Measurements from ENCODE around the gene BPIFB4. TPM values are rescaled to one million over a fixed set of nuclear protein-coding genes. Genes with fewer than 3 reads are reported as not detected.
"Not testable (repeated sequence)": the region's sequence is repeated elsewhere in the genome, so short reads cannot be mapped to it uniquely, and the experiment has no call there.

BPIFB4 gene
- not detected for total RNA-seq

DNA sequence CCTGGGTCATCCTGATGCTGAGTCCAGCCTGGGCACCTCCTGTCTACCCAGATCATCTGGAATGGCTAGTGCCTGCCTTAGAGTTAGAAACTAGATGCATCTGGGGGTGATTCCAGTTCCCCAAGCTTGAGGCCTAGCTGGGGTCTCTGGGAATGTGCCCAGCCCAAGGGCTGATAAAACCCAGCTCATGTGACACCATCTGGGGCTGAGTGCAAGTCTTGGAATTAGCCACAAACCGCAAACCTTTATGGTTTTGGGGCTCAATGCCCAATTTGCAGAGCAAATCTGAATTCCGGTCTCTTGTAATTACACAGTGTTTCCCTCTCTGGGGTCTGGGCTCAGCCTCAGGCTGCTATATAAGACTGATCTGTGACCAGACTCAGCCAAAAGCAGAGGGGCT is at the start of gene BPIFB4:
Gene BPIFB4 (plus strand): TSS at position 385 of the 400 bp plus-strand sequence. CDS start 1,884 bp downstream, outside the sequence.
- ATAC-seq (replicated peaks), result no peak
- H3K9me3 Mint-ChIP-seq, result no peaks in the 10 kb centered on the region
- no peak within 1 kb of the TSS for H3K27ac Mint-ChIP-seq
- no peaks in the 10 kb centered on the region for H3K27me3 Mint-ChIP-seq
- no peaks in the 10 kb centered on the region for H3K4me1 Mint-ChIP-seq
- H3K4me3 Mint-ChIP-seq, result no peak within 1 kb of the TSS
- no peaks in the 10 kb centered on the region for H3K36me3 Mint-ChIP-seq (ENCODE audit: low read depth)

DNA sequence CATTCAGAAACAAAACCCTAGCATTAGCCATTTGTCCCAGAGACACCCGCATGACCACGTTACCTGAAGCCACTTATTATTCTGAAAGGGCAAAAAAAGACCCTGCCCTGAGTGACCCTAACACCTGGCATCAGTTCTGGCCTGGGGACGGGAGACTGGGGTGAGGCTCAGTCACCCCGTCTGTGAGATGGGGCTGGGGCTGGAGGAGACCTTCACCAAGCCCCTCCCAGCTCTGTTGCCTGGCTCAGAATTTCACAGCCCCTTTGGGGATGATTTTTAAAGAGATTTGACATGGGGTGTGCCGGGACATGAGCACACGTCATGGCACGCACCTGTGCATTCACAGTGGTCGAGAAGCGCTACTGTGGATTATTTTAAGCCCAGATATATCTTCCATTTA is 49.4 kb upstream of the BPIFB4 start:
- no peaks in the 10 kb centered on the region for H3K4me1 Mint-ChIP-seq
- H3K27me3 Mint-ChIP-seq, result no peaks in the 10 kb centered on the region
- no peak overlapping the region for H3K4me3 Mint-ChIP-seq
- no peaks in the 10 kb centered on the region for H3K36me3 Mint-ChIP-seq (ENCODE audit: low read depth)
- ATAC-seq (replicated peaks), result no peak
- H3K27ac Mint-ChIP-seq, result no peak overlapping the region
- H3K9me3 Mint-ChIP-seq, result no peaks in the 10 kb centered on the region

DNA sequence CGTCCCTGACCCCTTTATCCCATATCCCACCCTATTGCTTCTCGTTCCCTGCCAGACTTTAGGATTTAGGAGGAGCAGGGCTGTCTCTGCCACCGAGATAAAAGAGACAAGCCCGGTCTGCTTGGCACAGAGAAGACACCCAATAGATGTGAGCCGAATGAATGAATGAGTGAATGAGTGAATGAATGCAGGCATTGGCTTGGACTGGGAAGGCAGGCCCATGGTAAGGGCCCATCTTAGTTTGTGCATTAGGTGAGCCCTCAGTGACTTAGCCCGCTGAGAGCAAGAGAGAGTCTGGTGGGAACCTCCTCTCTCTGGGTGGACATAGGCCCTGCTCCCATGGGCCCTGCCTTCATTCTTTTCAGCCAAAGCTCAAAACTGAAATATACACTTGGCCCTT is 48.9 kb upstream of the BPIFB4 start:
- Mint-ChIP-seq H3K4me3 (no peak overlapping the region), H3K27ac (no peak overlapping the region), H3K27me3 (no peaks in the 10 kb centered on the region), H3K9me3 (no peaks in the 10 kb centered on the region), H3K4me1 (no peaks in the 10 kb centered on the region), H3K36me3 (ENCODE audit: low read depth) (no peaks in the 10 kb centered on the region)
- no peak for ATAC-seq (replicated peaks)

DNA sequence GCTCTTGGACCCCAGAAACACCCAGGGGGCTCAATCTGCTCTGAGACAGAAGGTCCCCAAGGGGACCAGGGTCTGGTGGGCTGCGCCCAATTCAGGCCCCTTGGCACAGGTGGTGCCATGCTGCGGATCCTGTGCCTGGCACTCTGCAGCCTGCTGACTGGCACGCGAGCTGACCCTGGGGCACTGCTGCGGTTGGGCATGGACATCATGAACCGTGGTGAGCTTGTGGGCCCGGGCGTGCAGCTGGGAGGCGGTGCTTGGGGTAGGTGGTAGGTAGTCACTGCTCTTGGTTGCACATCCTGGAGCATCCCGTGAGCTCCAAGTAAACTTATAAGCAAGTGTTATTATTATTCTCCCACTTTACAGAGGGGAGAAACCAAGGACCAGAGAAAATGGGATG is 47.9 kb upstream of the BPIFB4 start, which contains the start of gene BPIFB6:
Gene BPIFB6 (plus strand): TSS at position 118 of the 400 bp plus-strand sequence. CDS start 0 bp downstream, at position 118.
- H3K27me3 Mint-ChIP-seq, result no peaks in the 10 kb centered on the region
- H3K4me3 Mint-ChIP-seq, result no peak within 1 kb of the TSS
- H3K36me3 Mint-ChIP-seq (ENCODE audit: low read depth), result no peaks in the 10 kb centered on the region
- ATAC-seq (replicated peaks), result no peak
- H3K9me3 Mint-ChIP-seq, result no peaks in the 10 kb centered on the region
- no peak within 1 kb of the TSS for H3K27ac Mint-ChIP-seq
- no peaks in the 10 kb centered on the region for H3K4me1 Mint-ChIP-seq

DNA sequence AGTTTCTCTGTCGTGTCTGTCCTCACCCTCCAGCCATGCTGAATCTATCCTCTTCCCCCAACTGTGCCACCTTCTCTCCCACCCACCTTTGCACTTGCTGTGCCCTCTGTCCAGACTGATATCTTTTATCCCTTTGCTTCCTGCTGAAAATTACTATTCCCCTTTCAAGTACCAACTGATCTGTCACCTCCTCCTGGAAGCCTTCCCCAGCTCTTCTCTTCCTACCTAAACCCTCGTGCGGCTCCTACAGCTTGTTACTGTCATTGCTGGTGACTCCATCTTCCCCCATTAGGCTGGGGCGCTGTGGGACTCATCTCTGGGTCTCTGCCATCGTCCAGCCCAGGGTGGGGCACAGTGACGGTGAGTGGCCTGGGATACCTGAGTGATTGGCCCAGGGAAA is 46.9 kb upstream of the BPIFB4 start:
- ATAC-seq (replicated peaks), result no peak
- H3K4me1 Mint-ChIP-seq, result no peaks in the 10 kb centered on the region
- no peak overlapping the region for H3K27ac Mint-ChIP-seq
- H3K27me3 Mint-ChIP-seq, result no peaks in the 10 kb centered on the region
- no peak overlapping the region for H3K4me3 Mint-ChIP-seq
- H3K36me3 Mint-ChIP-seq (ENCODE audit: low read depth), result no peaks in the 10 kb centered on the region
- H3K9me3 Mint-ChIP-seq, result no peaks in the 10 kb centered on the region

DNA sequence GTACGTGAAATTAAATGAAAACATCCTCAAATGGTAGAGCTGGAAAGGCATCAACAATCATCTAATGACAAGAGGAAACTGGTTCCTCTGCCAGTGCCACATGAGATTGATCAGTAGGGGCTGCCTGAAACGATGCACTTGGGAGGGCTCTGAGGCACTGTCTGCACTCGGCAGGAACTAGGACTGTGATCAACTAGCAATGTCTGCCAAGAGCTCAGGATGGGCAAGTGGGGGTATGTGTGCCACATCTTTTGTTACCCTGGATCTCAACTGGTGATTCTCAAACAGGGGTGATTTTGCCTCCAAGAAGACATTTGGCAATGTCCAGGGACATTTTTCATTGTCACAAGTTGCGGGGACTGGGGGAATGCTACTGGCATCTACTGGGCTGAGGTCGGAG is 46.1 kb upstream of the BPIFB4 start:
- no peaks in the 10 kb centered on the region for H3K4me1 Mint-ChIP-seq
- no peaks in the 10 kb centered on the region for H3K9me3 Mint-ChIP-seq
- no peaks in the 10 kb centered on the region for H3K27me3 Mint-ChIP-seq
- no peak overlapping the region for H3K4me3 Mint-ChIP-seq
- H3K27ac Mint-ChIP-seq, result no peak overlapping the region
- no peaks in the 10 kb centered on the region for H3K36me3 Mint-ChIP-seq (ENCODE audit: low read depth)
- no peak for ATAC-seq (replicated peaks)

DNA sequence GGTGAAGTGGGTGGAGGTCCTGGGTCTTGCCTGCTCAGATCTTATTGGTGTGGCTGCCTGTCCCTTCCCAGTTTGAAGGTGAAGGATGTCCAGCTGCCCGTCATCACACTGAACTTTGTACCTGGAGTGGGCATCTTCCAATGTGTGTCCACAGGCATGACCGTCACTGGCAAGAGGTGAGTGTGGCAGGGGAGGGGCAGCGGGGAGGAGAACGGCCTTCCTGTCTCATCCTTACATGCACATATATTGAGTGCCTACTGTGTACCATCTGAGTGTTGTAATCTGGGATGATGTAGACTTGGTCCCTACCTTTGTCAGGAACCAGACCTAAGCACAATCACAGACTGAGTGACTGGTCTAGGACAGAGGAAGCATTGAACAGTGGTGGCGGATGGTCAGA is 45.3 kb upstream of the BPIFB4 start:
- no peaks in the 10 kb centered on the region for H3K4me1 Mint-ChIP-seq
- H3K27ac Mint-ChIP-seq, result no peak overlapping the region
- no peaks in the 10 kb centered on the region for H3K36me3 Mint-ChIP-seq (ENCODE audit: low read depth)
- H3K9me3 Mint-ChIP-seq, result no peaks in the 10 kb centered on the region
- no peak for ATAC-seq (replicated peaks)
- H3K4me3 Mint-ChIP-seq, result no peak overlapping the region
- H3K27me3 Mint-ChIP-seq, result no peaks in the 10 kb centered on the region

DNA sequence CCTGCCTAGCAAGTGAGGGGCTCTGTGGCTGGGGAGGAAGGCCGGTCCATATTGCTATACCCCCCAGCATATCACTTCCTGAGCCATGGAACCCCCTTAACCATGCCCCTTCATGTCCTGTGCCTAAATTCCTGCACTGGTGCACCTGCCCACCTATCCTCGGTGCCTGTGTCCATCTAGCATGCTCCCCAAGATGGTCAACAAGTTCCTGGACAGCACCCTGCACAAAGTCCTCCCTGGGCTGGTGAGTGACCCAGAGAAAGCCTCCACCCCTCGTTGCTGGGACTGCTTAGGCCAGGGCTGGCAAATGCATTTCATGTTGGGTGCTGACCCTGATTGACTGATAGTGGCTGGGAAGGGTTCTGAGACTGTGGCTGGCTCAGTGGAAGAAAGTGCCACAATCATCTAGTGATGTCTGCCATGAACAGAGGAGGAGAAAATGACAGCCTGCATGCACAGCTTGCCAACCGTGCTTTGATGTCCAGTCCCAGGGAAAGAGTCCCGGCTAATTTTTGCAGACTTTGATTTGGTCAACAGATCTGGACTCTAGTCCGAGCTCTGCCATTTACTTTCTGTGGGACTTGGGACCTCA is 44.4 kb upstream of the BPIFB4 start:
- ATAC-seq (replicated peaks), result no peak
- no peaks in the 10 kb centered on the region for H3K27me3 Mint-ChIP-seq
- H3K4me3 Mint-ChIP-seq, result no peak overlapping the region
- no peak overlapping the region for H3K27ac Mint-ChIP-seq
- H3K36me3 Mint-ChIP-seq (ENCODE audit: low read depth), result no peaks in the 10 kb centered on the region
- no peaks in the 10 kb centered on the region for H3K9me3 Mint-ChIP-seq
- H3K4me1 Mint-ChIP-seq, result no peaks in the 10 kb centered on the region

DNA sequence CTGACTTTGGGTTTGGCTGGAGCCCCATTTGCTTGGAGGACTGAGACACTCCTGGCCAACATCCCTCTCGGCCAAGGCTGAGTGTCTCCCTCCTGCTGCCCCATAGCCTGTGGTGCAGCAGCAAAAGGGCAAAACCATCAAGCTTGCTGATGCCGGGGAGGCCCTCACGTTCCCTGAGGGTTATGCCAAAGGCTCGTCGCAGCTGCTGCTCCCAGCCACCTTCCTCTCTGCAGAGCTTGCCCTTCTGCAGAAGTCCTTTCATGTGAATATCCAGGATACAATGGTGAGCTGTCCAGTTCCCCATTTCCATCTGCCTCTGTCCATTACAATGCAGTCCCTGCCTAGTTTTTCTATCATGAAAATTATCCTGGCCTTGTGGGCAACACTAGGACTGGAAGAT is 42.0 kb upstream of the BPIFB4 start:
- no peak overlapping the region for H3K4me3 Mint-ChIP-seq
- no peak overlapping the region for H3K27ac Mint-ChIP-seq
- H3K27me3 Mint-ChIP-seq, result no peaks in the 10 kb centered on the region
- no peak for ATAC-seq (replicated peaks)
- no peaks in the 10 kb centered on the region for H3K9me3 Mint-ChIP-seq
- H3K4me1 Mint-ChIP-seq, result no peaks in the 10 kb centered on the region
- no peaks in the 10 kb centered on the region for H3K36me3 Mint-ChIP-seq (ENCODE audit: low read depth)

DNA sequence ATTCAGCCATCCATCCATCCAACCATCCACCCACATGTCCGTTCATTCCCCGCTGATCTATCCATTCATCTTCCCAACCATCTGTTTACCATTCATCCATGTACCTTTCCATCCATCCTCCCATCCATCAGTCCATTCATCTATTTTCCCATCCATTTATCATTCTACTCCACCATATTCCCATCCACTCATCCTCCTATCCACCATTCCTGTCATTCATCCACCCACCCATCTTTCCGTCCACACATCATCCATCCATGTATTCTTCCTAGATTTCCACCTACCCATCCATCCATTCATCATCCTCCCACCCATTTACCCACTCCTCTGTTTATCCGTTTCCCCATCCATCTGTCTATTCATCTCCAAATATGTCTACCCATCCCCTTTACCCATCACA is 41.2 kb upstream of the BPIFB4 start:
- H3K4me3 Mint-ChIP-seq, result no peak overlapping the region
- no peaks in the 10 kb centered on the region for H3K27me3 Mint-ChIP-seq
- ATAC-seq (replicated peaks), result no peak
- no peaks in the 10 kb centered on the region for H3K36me3 Mint-ChIP-seq (ENCODE audit: low read depth)
- no peaks in the 10 kb centered on the region for H3K4me1 Mint-ChIP-seq
- no peak overlapping the region for H3K27ac Mint-ChIP-seq
- H3K9me3 Mint-ChIP-seq, result no peaks in the 10 kb centered on the region

DNA sequence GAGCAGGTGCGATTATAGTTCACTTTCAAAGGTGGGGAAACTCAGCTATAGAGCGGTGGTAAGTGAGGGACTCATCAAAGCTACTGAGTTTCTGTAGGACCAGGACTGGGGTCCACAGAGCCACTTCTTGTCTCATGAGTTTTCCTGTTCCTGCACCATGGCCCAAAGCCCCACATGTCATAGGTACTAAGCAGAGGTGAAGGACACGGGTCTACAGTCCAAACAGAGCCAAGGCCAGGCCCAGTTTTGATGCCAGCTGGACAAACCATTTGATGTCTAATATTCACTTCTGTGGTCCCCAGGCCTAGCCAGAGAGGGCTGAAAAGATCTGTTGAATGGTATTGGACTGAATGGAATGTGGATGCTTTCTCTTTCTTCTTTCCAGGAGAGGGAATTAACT is 37.0 kb upstream of the BPIFB4 start:
- H3K27me3 Mint-ChIP-seq, result no peaks in the 10 kb centered on the region
- peaks cover 7% of the 10 kb centered on the region for H3K9me3 Mint-ChIP-seq
- ATAC-seq (replicated peaks), result no peak
- no peaks in the 10 kb centered on the region for H3K36me3 Mint-ChIP-seq (ENCODE audit: low read depth)
- no peak overlapping the region for H3K27ac Mint-ChIP-seq
- H3K4me1 Mint-ChIP-seq, result no peaks in the 10 kb centered on the region
- no peak overlapping the region for H3K4me3 Mint-ChIP-seq

DNA sequence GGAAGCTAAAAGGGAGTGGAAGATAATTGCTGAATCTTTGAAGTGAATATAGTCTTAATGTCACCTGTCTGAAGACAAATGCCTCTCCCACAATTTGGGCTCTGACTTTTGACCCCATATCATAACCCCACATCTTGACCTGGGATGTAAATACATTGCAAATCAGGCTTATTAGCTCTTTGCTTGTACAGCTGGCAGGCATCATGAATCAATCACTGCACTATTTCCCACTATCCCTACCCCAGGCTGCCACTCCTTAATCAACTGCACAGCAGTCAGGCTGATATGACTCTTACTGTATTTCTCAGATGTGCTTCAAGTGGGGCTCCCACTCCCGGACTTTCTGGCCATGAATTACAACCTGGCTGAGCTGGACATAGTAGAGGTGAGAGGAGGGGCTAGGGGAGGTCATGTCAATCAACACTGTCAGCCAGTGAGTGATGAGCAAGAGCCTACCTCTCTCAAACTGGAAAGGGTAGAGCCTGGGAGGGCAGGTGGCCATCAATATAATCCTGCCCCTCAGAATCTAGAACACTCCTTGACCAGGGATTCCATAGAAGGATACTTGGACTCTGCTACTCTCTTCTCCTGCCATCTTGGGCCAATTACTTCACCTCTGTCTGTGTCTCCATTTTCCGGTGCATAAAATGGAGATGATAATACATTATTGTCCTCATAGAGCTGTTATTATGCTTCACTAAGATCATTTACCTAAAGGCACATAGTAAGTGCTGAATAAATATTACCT is 36.3 kb upstream of the BPIFB4 start:
- H3K4me3 Mint-ChIP-seq, result no peak overlapping the region

DNA sequence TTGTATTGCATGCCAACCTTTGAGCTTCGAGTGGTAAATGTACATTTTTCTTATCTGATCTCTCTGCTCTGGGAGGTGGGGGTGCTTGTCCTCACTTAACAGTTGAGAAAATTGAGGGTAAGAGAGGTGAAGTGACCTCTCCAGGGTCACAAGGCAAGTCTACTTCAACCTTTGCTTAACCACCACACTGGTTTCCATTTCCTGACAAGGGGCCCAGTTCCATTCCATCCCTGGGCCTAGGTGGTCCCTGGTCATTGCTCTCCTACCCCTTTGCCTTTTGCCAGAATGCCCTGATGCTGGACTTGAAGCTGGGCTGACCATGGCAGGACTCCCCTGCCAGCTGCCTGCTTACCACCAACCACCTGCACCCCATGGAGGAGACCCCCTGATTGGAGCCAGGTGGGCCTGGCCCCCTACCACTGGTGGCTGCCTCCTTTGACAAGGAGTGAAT is 35.7 kb upstream of the BPIFB4 start:
- H3K4me3 Mint-ChIP-seq, result no peak overlapping the region
- ATAC-seq (replicated peaks), result no peak
- no peak overlapping the region for H3K27ac Mint-ChIP-seq
- H3K4me1 Mint-ChIP-seq, result no peaks in the 10 kb centered on the region
- peaks cover 7% of the 10 kb centered on the region for H3K9me3 Mint-ChIP-seq
- no peaks in the 10 kb centered on the region for H3K27me3 Mint-ChIP-seq
- H3K36me3 Mint-ChIP-seq (ENCODE audit: low read depth), result no peaks in the 10 kb centered on the region

More for the DNA sequence above, 36.3 kb upstream of the BPIFB4 start:
- Mint-ChIP-seq H3K27ac (no peak overlapping the region), H3K9me3 (peaks cover 7% of the 10 kb centered on the region), H3K4me1 (no peaks in the 10 kb centered on the region), H3K27me3 (no peaks in the 10 kb centered on the region), H3K36me3 (ENCODE audit: low read depth) (no peaks in the 10 kb centered on the region)
- ATAC-seq (replicated peaks), result no peak

DNA sequence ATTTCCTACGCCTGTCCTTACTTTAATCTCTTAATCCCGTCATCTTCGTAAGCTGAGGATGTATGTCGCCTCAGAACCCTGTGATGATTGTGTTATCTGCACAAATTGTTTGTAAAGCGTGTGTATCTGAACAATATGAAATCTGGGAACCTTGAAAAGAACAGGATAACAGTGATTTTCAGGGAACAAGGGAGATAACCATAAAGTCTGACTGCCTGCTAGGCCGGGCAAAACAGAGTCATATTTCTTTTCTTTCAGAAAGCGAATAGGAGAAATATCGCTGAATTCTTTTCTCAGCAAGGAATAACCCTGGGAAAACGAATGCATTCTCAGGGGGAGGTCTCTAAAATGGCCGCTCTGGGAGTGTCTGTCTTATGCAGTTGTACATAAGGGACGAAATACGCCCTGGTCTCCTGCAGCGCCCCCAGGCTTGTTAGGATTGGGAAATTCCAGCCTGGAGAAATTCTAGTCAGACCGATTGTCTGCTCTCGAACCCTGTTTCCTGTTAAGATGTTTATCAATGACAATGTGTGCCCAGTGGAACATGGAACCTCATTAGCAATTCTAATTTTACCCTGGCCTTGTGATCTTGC is 34.2 kb upstream of the BPIFB4 start:
- not testable (repeated sequence) for H3K9me3 Mint-ChIP-seq; H3K27ac Mint-ChIP-seq; ATAC-seq (replicated peaks); H3K27me3 Mint-ChIP-seq; H3K36me3 Mint-ChIP-seq (ENCODE audit: low read depth); H3K4me3 Mint-ChIP-seq; H3K4me1 Mint-ChIP-seq

DNA sequence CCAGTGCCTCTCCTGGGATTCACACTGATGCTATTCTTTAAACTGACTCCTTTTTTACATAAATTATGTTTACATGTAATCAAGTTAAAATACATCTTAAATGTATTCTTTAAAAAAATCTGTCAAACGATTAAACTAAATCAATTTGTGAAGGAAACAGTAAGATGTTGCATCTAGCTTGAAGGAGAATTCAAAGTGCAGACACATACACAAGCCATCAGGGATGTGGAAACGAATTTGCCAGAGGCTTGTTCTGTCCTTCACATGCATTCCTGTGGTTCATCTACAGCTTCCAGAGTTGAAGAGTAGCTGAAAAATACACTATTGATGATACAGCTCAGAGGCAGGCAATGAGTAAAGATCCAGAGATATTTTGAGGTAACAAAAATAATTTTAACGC is 33.0 kb upstream of the BPIFB4 start:
- no peak for ATAC-seq (replicated peaks)
- H3K27ac Mint-ChIP-seq, result no peak overlapping the region
- peaks cover 7% of the 10 kb centered on the region for H3K9me3 Mint-ChIP-seq

More for the DNA sequence above, 33.0 kb upstream of the BPIFB4 start:
- Mint-ChIP-seq H3K36me3 (ENCODE audit: low read depth) (no peaks in the 10 kb centered on the region), H3K27me3 (no peaks in the 10 kb centered on the region), H3K4me1 (no peaks in the 10 kb centered on the region), H3K4me3 (no peak overlapping the region)

Measured in activated T-helper 17 cell treated with anti-CD3 and anti-CD28 coated beads, Interleukin-2, amount 50 U/mL, for 72 hours (primary cell).